GM10248 (cell line): ENCODE data around the gene TGFBR2.

Experiments
- CTCF ChIA-PET: fragments of 300-600 bp; sonication (Branson Sonifier 250); formaldehyde crosslinking; extraction: SDS; loops from one replicate; lab custom pipeline; 2021; ENCODE audit warnings: antibody characterized with exemption; lab: Yijun Ruan, JAX
- POLR2A ChIA-PET: fragments of 350-650 bp; sonication (Branson Sonifier 250); formaldehyde crosslinking; extraction: SDS; loops from one replicate; lab custom pipeline; 2020; ENCODE audit warnings: antibody characterized with exemption; lab: Yijun Ruan, JAX
- DNase-seq: peaks from one replicate; pipeline ENCODE4 v3.0.0; 2012; ENCODE audit errors: extremely low spot score
- CTCF ChIP-seq: IDR thresholded peaks from 2 replicates; pipeline ENCODE4 v1.5.1; 2012; ENCODE audit warnings: mild to moderate bottlenecking, low read depth; ENCODE audit errors: extremely low read depth, missing control alignments, control extremely low read depth

TGFBR2 gene

GRCh38 chr3:30712991-30713390 is 106.6 kb downstream of the TGFBR2 start:
- ChIA-PET POLR2A (no interaction called here), CTCF (no interaction called here)
- no peak for DNase-seq
- TF ChIP-seq CTCF, result no peak

- POLR2A ChIA-PET, result no interaction called here
- CTCF ChIA-PET, result interaction anchor here (0.9 kb wide), 1 partner anchor 8 kb away, joined by 3 read pairs; no protein-coding TSS in a partner anchor
- TF ChIP-seq CTCF, result no peak
- no peak for DNase-seq
Observed at GRCh38 chr3:30713885-30714503, 107.6 kb downstream of the TGFBR2 start.

- CTCF ChIA-PET, result no interaction called here
Observed at GRCh38 chr3:30719536-30719935, 113.1 kb downstream of the TGFBR2 start.

GRCh38 chr3:30720586-30721313 is 114.3 kb downstream of the TGFBR2 start:
- DNase-seq, result no peak
- no peak for TF ChIP-seq CTCF
- ChIA-PET CTCF (interaction anchor here (1.0 to 1.2 kb wide), 3 partner anchors 14 to 26 kb away, joined by 3 read pairs; no protein-coding TSS in a partner anchor), POLR2A (no interaction called here)

More at GRCh38 chr3:30719536-30719935, 113.1 kb downstream of the TGFBR2 start:
- no peak for DNase-seq
- POLR2A ChIA-PET, result no interaction called here
- TF ChIP-seq CTCF, result no peak

GRCh38 chr3:30721314-30721634 is 114.9 kb downstream of the TGFBR2 start:
- DNase-seq, result no peak
- ChIA-PET POLR2A (no interaction called here), CTCF (interaction anchor here (1.1 to 1.2 kb wide), 2 partner anchors 13 to 17 kb away, joined by 3 read pairs; no protein-coding TSS in a partner anchor)
- TF ChIP-seq CTCF, result no peak

- no peak for TF ChIP-seq CTCF
- CTCF ChIA-PET, result interaction anchor here (1.2 to 1.6 kb wide), 2 partner anchors 11 to 17 kb away, joined by 4 read pairs; no protein-coding TSS in a partner anchor
- no peak for DNase-seq
- POLR2A ChIA-PET, result no interaction called here
Observed at GRCh38 chr3:30723211-30723610, 116.8 kb downstream of the TGFBR2 start.
